Activated B cell treated with CpG ODN at 0.5 μM for 24 hours (primary cell): Measurements from ENCODE around the gene ADGRE1. TPM values are rescaled to one million over a fixed set of nuclear protein-coding genes. Genes with fewer than 3 reads are reported as not detected.

Experiments used
- ATAC-seq: fragments of 200-7000 bp; cut with Tn5 transposase; one replicate; pipeline ENCODE4 v1.10.0; 2021; ENCODE audit warnings: low read depth, mild to moderate bottlenecking, moderate library complexity
- CTCF ChIA-PET: fragments of 350-600 bp; sonication (Branson Sonifier 250); formaldehyde crosslinking; loops from one replicate; lab custom pipeline; 2021; ENCODE audit warnings: antibody characterized with exemption; lab: Charles Lee
- POLR2A ChIA-PET: fragments of 350-600 bp; sonication (Branson Sonifier 250); formaldehyde crosslinking; loops from one replicate; lab custom pipeline; 2021; ENCODE audit warnings: antibody characterized with exemption; lab: Charles Lee
- DNase-seq: peaks from one replicate; pipeline ENCODE4 v3.0.0; 2022
- H3K27ac Mint-ChIP-seq: one replicate; pipeline ENCODE4 v1.8.0; 2020; ENCODE audit warnings: mixed read lengths
- H3K27me3 Mint-ChIP-seq: one replicate; pipeline ENCODE4 v1.8.0; 2021; ENCODE audit warnings: mixed read lengths
- H3K36me3 Mint-ChIP-seq: one replicate; pipeline ENCODE4 v1.8.0; 2021; ENCODE audit warnings: low read depth, mixed read lengths
- H3K4me1 Mint-ChIP-seq: one replicate; pipeline ENCODE4 v1.8.0; 2021; ENCODE audit warnings: mixed read lengths
- H3K4me3 Mint-ChIP-seq: one replicate; pipeline ENCODE4 v1.8.0; 2020; ENCODE audit warnings: mild to moderate bottlenecking, mixed read lengths
- H3K9me3 Mint-ChIP-seq: one replicate; pipeline ENCODE4 v1.8.0; 2020; ENCODE audit warnings: mixed read lengths
- intact Hi-C: fragments of 100-400 bp; cut with micrococcal nuclease; formaldehyde crosslinking; loops from one replicate; pipeline ENCODE4 v1.15.1; 2024
- total RNA-seq: library from RNA; stranded (reverse); gene quantifications from 2 replicates; pipeline ENCODE4 v1.2.3, GENCODE V29; 2022
- TF ChIP-seq, protein P1 (sequence below): fragments of 200-600 bp; IDR thresholded peaks from one replicate; pipeline ENCODE4 v1.8.0; 2022; ENCODE audit warnings: antibody characterized with exemption, mild to moderate bottlenecking

Gene ADGRE1
- total RNA-seq, 1 donor from 2014 or later, result 0.18 TPM

DNA sequence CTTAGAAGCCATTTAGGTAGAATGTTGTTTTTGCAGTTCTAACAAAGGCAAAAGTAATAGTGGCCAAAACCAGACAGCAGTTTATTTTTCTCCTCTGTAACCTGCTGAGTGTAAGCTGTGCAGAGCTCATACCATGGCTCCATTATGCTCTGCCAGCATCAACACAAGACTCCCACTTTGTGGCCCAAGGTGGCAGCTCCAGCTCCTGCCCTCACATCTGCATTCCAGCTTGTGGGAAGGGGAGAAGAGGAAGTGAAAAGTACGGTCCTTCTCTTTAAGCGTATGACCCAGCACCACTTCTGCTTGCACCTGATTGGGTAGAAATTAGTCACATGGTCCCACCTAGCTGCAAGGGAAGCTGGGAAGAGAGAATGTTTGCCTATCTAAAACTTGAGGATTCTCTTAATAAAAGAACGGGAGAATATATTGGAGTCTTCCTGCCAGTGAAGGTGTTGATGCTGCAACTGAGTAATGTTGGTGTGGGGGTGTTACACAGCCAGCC is 19.2 kb downstream of the ADGRE1 start:
- Mint-ChIP-seq H3K27ac (no peak overlapping the region), H3K4me1 (no peaks in the 10 kb centered on the region), H3K27me3 (peaks cover 7% of the 10 kb centered on the region), H3K9me3 (peaks cover 16% of the 10 kb centered on the region), H3K36me3 (no peaks in the 10 kb centered on the region), H3K4me3 (no peak overlapping the region)
- intact Hi-C loops, result no loop called here
- POLR2A ChIA-PET, result no interaction called here
- ATAC-seq, result no peak
- DNase-seq, result no peak
- TF ChIP-seq, protein P1, sequence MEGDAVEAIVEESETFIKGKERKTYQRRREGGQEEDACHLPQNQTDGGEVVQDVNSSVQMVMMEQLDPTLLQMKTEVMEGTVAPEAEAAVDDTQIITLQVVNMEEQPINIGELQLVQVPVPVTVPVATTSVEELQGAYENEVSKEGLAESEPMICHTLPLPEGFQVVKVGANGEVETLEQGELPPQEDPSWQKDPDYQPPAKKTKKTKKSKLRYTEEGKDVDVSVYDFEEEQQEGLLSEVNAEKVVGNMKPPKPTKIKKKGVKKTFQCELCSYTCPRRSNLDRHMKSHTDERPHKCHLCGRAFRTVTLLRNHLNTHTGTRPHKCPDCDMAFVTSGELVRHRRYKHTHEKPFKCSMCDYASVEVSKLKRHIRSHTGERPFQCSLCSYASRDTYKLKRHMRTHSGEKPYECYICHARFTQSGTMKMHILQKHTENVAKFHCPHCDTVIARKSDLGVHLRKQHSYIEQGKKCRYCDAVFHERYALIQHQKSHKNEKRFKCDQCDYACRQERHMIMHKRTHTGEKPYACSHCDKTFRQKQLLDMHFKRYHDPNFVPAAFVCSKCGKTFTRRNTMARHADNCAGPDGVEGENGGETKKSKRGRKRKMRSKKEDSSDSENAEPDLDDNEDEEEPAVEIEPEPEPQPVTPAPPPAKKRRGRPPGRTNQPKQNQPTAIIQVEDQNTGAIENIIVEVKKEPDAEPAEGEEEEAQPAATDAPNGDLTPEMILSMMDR, result no peak
- CTCF ChIA-PET, result no interaction called here

DNA sequence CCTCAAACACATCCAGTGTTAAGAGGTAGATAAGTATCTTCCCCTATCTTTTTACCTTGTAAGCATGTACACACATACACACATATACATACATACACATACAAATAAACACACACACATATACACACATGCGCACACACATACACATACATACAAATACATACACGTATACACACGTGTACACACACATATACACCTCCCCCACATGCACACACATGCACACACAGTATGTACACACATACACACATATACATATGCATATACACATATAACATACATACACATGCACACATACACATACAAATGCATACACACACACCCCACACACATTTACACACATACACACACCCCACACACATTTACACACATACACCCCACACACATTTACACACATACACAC is 24.1 kb downstream of the ADGRE1 start:
- ATAC-seq (no peak), DNase-seq (no peak)
- TF ChIP-seq, protein P1, result no peak
- H3K9me3 Mint-ChIP-seq, result peaks cover 20% of the 10 kb centered on the region
- ChIA-PET CTCF (no interaction called here), POLR2A (no interaction called here)
- H3K27me3 Mint-ChIP-seq, result peaks cover 1% of the 10 kb centered on the region
- H3K4me1 Mint-ChIP-seq, result no peaks in the 10 kb centered on the region
- no peak overlapping the region for H3K27ac Mint-ChIP-seq
- H3K36me3 Mint-ChIP-seq, result no peaks in the 10 kb centered on the region
- intact Hi-C loops, result no loop called here
- no peak overlapping the region for H3K4me3 Mint-ChIP-seq

DNA sequence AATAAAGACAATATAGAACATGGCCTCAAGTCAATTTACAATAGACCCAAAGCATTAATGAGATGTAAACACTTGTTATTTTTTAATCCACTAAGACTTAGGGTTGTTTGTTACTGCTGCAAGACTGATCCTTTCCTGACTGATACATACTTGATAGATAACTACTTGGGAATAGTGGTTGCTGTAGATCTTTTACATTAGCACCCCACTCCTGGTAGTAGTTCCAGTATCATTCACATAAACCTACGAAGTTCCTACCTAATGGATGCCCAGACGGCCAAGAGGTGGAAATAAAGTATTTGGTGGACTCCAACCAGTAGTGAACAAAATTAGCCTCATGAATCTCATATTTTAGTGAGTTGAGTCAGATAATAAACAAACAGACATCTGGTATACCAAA is 26.9 kb downstream of the ADGRE1 start:
- intact Hi-C loops, result no loop called here
- Mint-ChIP-seq H3K27ac (no peak overlapping the region), H3K4me3 (no peak overlapping the region), H3K9me3 (peaks cover 11% of the 10 kb centered on the region), H3K4me1 (no peaks in the 10 kb centered on the region), H3K36me3 (no peaks in the 10 kb centered on the region), H3K27me3 (no peaks in the 10 kb centered on the region)
- ChIA-PET CTCF (no interaction called here), POLR2A (no interaction called here)
- DNase-seq (no peak), ATAC-seq (no peak)
- TF ChIP-seq, protein P1, result no peak

DNA sequence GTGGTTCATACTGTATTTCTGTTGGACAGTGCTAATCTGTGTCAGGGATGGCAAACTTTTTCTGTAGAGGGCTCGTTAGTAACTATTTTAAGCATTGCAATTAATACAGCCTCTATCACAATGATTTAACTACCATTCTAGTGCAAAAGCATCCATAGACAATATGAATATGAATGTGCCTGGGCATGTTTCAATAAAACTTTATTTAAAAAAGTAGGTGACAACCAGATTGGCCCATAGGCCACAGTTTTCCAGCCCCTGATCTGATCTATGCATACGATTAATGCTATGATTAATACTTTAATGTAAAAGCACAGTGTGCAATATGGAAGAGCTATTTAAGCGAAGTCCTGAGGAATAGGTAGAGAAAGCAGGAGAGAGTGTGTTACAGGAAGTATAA is 29.6 kb downstream of the ADGRE1 start:
- intact Hi-C loops, result no loop called here
- Mint-ChIP-seq H3K27me3 (no peaks in the 10 kb centered on the region), H3K4me3 (no peak overlapping the region), H3K27ac (no peak overlapping the region), H3K4me1 (no peaks in the 10 kb centered on the region), H3K36me3 (no peaks in the 10 kb centered on the region), H3K9me3 (peaks cover 11% of the 10 kb centered on the region)
- ATAC-seq (no peak), DNase-seq (no peak)
- TF ChIP-seq, protein P1, result no peak
- POLR2A ChIA-PET, result no interaction called here
- CTCF ChIA-PET, result no interaction called here

DNA sequence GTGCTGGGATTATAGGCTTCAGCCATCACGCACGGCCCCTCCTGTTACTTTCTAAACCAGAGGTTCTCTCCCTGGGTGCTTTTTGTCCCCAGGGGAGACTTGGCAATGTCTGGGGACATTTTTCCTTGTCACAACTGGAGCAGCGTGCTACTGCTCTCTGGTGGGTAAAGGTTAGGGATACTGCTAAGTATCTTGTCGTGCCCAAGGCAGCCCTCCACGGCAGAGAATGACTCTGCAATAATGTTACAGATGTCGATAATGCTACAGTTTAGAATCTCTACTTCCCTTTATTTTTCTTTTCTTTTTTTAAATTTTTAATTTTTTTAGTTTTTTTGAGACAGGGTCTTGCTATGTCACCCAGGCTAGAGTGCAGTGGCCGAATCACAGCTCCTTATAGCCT is 38.0 kb downstream of the ADGRE1 start:
- TF ChIP-seq, protein P1, result no peak
- Mint-ChIP-seq H3K4me3 (no peak overlapping the region), H3K9me3 (peaks cover 11% of the 10 kb centered on the region), H3K4me1 (no peaks in the 10 kb centered on the region), H3K27me3 (no peaks in the 10 kb centered on the region), H3K36me3 (peaks cover 2% of the 10 kb centered on the region), H3K27ac (no peak overlapping the region)
- POLR2A ChIA-PET, result no interaction called here
- intact Hi-C loops, result no loop called here
- DNase-seq (no peak), ATAC-seq (no peak)
- CTCF ChIA-PET, result no interaction called here
